Thoracic aorta (tissue), 2 donors: ENCODE data around the gene MARK1. TPM values are rescaled to one million over a fixed set of nuclear protein-coding genes. Genes with fewer than 3 reads are reported as not detected.

ENCODE experiments used
- ATAC-seq: fragments of 150-250 bp; one replicate; pipeline ENCODE4 v1.8.0; 2017; ENCODE audit warnings: low read depth; ENCODE audit not compliant: insufficient number of reproducible peaks, low FRiP score
- DNase-seq: peaks from one replicate; pipeline ENCODE4 v3.0.0-alpha.2; 2020; ENCODE audit warnings: low spot score
- H3K27ac ChIP-seq, 2 donors: fragments of 200-600 bp; sonication (generic); 1 replicate in 1 of 2; 2 replicates in 1 of 2; pipeline ENCODE4 v1.5.1; 2016; ENCODE audit warnings: mild to moderate bottlenecking in 2 of 2, moderate library complexity in 2 of 2
- H3K27me3 ChIP-seq: fragments of 200-600 bp; sonication (generic); replicated peaks from 2 replicates; pipeline ENCODE4 v1.6.0; 2016; ENCODE audit warnings: mild to moderate bottlenecking; ENCODE audit not compliant: insufficient read depth
- H3K36me3 ChIP-seq: fragments of 200-600 bp; sonication (generic); one replicate; pipeline ENCODE4 v1.5.1; 2016
- H3K4me1 ChIP-seq, 2 donors: fragments of 200-600 bp; sonication (generic); 1 replicate in 1 of 2; 2 replicates in 1 of 2; pipeline versions ENCODE4 v1.5.1 to v1.6.0; 2016; ENCODE audit warnings: low read depth in 2 of 2, mild to moderate bottlenecking in 1 of 2; ENCODE audit not compliant: control insufficient read depth in 1 of 2
- H3K4me3 ChIP-seq: fragments of 200-600 bp; sonication (generic); 2 replicates; pipeline ENCODE4 v1.5.1; 2016; ENCODE audit warnings: mild to moderate bottlenecking
- H3K9me3 ChIP-seq: fragments of 200-600 bp; sonication (generic); 2 replicates; pipeline ENCODE4 v1.5.1; 2016
- CTCF ChIP-seq: fragments of 200-600 bp; sonication (generic); IDR thresholded peaks from one replicate; pipeline ENCODE4 v1.5.1; 2019; ENCODE audit warnings: antibody characterized with exemption
- total RNA-seq, 2 donors: library from RNA; depleted of rRNA; stranded (reverse); fragments of >200 nt; gene quantifications; one replicate each; pipeline versions ENCODE4 v1.1.0 to v1.2.3, GENCODE V29; 2016

Gene MARK1
- total RNA-seq, 2 donors from 2014 or later, result 11.9 to 12.3 TPM

DNA sequence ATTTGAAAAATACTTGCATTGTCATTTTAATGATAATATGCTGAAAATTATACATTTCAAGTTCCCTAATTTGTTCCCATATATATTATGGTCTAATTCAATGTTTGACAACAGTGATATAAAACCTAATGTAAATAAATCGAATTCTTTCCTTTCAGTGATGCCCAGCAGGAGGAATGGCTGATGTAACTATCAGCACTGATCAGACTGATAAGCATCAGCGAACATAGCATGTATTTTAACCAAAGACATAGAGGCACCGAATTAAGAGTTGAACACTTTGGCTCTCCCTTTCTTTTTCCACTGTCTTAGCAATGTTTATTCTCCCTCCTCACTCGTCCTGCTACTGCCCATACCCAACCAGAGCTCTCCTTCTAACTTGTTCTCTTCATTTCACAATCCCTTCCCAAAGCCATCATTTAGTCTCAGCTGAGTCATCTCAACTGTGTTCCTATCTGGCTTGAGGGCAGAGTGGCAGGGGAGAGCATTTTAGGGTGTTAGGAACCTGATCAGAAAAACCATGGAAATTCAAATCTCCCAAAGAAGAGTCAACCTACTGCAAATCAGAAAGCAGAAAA, 103.4 kb downstream of the MARK1 start:
- no peaks in the 10 kb centered on the region for H3K27me3 ChIP-seq
- H3K4me1 ChIP-seq, result no peaks in the 10 kb centered on the region
- ATAC-seq (no peak), DNase-seq (no peak)
- no peak overlapping the region for H3K27ac ChIP-seq
- peaks cover 6% of the 10 kb centered on the region for H3K36me3 ChIP-seq
- no peak for TF ChIP-seq CTCF
- H3K9me3 ChIP-seq, result no peaks in the 10 kb centered on the region
- H3K4me3 ChIP-seq, result no peak overlapping the region

GRCh38 chr1:220637759-220638158, 109.8 kb downstream of the MARK1 start:
- no peak for ATAC-seq

DNA sequence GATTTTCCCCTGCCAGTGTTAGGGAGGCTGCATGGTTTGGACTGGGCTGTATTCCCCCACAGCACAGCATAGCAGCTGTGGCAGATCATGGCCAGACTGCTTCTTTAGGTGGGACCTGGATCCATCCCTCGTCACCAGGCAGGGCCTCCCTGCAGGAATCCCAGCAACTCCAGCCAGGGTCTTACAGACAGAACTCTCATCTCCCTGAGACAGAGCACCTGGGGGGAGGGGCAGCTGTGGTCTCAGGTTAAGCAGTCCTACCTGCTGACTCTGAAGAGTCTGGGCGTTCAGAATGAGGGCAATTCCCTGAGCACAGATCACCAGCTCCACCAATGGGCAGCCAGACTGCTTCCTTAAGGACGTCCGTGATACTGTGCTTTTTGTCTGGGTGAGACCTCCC, 114.3 kb downstream of the MARK1 start:
- Histone ChIP-seq H3K4me1 (no peaks in the 10 kb centered on the region), H3K36me3 (no peaks in the 10 kb centered on the region), H3K4me3 (no peak overlapping the region), H3K9me3 (no peaks in the 10 kb centered on the region), H3K27ac (no peak overlapping the region), H3K27me3 (no peaks in the 10 kb centered on the region)
- ATAC-seq, result no peak
- TF ChIP-seq CTCF, result no peak
- DNase-seq, result no peak

More at GRCh38 chr1:220637759-220638158, 109.8 kb downstream of the MARK1 start:
- Histone ChIP-seq H3K9me3 (no peaks in the 10 kb centered on the region), H3K4me1 (no peaks in the 10 kb centered on the region), H3K36me3 (peaks cover 6% of the 10 kb centered on the region), H3K4me3 (no peak overlapping the region), H3K27ac (no peak overlapping the region), H3K27me3 (no peaks in the 10 kb centered on the region)
- TF ChIP-seq CTCF, result no peak
- no peak for DNase-seq

DNA sequence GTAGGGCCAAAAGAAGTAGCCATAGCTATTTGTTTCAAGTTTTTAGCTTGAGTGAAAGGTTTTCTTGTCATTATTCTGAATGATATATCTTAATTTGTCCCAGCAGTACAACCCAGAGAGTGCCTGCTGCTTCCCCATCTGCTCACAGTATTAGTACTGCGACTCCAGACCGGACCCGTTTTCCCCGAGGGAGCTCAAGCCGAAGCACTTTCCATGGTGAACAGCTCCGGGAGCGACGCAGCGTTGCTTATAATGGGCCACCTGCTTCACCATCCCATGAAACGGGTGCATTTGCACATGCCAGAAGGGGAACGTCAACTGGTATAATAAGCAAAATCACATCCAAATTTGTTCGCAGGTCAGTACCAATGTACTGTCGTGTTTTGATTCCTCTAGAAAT, 125.1 kb downstream of the MARK1 start:
- no peak overlapping the region for H3K27ac ChIP-seq
- ATAC-seq (no peak), DNase-seq (no peak)
- TF ChIP-seq CTCF, result no peak
- no peaks in the 10 kb centered on the region for H3K9me3 ChIP-seq
- no peak overlapping the region for H3K4me3 ChIP-seq
- no peaks in the 10 kb centered on the region for H3K36me3 ChIP-seq
- no peaks in the 10 kb centered on the region for H3K27me3 ChIP-seq
- no peaks in the 10 kb centered on the region for H3K4me1 ChIP-seq

- no peak for ATAC-seq
- H3K4me3 ChIP-seq, result no peak overlapping the region
- H3K4me1 ChIP-seq, result no peaks in the 10 kb centered on the region
- no peaks in the 10 kb centered on the region for H3K36me3 ChIP-seq
- TF ChIP-seq CTCF, result no peak
- no peak overlapping the region for H3K27ac ChIP-seq
- no peaks in the 10 kb centered on the region for H3K27me3 ChIP-seq
- H3K9me3 ChIP-seq, result no peaks in the 10 kb centered on the region
- DNase-seq, result no peak
Measured at GRCh38 chr1:220655509-220655908, 127.6 kb downstream of the MARK1 start.
